IPS-NIHi7 (cell line): ENCODE results near the gene E2F4.
A peak's percentile ranks its signal among the peaks of the same experiment; 100 is the strongest.

ENCODE experiments used
- DNase-seq: peaks from one replicate; pipeline ENCODE4 v3.0.0; 2012; ENCODE audit warnings: mixed read lengths; ENCODE audit errors: extremely low spot score

E2F4 gene

DNA sequence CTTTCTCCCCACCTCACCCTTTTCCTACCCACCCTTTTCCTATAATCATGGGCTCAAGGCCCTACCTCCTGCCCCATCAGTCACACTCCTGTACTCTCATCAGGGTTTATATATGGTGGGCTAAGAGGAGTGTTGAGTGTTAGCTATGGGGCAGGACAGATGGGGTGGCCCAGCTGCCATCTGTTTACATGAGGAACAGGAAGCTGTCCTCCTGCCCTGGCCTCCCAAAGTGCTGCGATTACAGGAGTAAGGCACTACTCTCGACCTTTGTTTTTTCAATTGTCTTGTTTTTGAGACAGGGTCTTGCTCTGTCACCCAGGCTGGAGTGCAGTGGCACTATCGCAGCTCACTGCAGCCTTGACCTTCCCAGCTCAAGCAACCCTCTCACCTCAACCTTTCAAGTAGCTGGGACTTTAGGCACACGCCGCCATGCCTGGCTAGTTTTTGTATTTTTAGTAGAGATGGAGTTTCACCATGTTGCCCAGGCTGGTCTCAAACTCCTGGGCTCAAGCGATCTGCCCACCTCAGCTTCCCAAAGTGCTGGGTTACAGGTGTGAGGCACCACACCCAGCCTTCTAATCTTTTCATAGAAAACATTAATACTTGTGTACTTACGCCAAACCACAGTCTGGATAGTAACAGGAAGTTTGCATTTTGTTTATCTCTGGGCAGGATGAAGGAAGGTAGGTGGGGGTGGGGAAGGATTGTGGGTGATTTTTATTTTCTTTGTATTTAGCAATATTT is 33.9 kb upstream of the E2F4 start:
- no peak for DNase-seq

DNA sequence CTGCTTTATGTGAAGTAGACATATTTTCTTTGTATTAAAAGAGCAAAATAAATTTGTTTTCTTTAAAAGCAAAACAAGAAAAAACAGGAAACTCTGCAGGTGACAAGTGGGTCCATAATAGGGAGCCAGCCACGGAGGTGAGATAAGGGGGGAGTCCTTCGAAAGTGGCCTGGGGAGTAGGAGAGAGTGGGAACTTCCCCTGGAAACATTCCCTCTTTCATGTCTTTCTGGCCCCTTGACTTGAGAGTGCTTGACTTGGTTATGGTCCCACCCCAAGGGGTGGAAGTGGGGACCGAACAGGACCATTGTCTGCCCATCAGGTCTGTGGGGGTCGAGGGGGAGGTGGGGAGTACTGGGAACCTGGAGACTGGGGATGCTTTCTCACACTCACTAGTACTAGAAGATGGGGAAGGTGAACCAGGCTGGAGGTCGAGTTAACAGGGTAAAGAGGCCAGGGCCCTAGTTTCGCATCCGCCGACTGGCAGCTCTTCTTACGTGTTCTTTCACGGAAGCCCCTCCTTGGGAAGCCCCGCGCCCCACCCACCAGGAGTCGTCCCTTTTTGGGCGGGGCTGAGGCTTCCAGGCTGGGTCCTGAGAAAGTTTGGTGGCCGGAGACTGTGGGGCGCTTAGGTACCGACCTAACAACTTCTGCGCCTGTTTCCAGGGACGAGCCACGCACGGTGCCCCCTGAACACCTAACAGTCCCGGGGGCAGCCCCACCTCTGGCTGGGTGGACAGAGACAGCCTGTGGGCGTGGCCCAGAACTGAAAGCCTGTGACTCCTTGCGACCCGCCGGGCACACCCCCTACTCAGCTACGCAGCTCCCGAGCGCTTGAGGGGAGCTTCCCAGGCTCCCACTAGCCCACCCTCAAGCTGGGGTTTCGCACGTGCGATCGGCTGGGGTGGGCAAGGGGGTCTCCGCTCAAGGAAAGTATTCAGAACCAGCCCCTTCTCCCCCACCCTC is 33.0 kb upstream of the E2F4 start:
- DNase-seq: no peak

DNA sequence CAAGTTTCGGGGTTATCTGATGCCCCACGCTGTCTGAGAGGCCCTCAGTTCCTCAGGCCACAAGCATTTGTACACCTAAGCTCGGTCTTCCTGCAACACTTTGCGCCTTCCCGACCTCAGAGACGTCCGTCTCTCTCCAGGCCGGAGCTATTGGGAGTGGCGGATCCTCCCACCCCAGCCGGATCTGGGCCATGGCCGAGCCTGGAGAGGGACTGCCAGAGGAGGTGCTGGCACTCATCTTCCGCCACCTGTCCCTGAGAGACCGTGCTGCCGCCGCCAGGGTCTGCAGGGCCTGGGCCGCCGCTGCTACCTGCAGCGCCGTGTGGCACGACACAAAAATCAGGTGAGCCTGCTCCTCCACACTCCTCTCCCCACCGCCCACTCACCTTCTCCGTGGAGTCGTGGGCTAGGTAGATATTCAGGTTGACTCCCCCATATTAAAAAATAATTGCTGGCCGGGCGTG is 30.3 kb upstream of the E2F4 start:
- DNase-seq: no peak

DNA sequence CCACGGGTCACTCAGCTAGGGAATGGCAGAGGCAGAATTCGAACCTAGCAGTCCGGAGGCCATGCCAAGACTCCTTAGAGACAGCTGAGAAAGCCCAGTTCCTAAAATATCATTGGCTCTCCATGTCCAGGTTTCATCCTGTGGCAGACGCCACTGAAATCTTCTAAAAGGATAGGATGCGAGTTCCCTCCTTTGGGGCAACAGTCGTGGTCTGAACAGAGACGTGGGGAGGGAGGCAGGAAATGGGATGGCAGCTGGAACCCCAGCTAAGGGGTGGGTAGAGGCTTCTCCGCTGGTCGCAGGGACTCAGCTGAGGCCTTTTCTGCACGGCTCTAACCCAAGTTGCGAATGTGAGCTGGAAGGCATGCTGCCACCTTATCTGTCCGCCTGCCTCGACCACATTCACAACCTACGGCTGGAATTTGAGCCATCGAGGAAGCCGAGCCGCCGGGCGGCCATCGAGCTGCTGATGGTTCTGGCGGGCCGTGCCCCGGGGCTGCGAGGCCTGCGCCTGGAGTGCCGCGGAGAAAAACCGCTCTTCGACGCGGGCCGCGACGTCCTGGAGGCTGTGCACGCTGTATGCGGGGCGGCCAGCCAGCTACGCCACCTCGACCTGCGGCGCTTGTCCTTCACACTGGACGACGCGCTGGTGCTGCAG is 29.3 kb upstream of the E2F4 start:
- DNase-seq: no peak

DNA sequence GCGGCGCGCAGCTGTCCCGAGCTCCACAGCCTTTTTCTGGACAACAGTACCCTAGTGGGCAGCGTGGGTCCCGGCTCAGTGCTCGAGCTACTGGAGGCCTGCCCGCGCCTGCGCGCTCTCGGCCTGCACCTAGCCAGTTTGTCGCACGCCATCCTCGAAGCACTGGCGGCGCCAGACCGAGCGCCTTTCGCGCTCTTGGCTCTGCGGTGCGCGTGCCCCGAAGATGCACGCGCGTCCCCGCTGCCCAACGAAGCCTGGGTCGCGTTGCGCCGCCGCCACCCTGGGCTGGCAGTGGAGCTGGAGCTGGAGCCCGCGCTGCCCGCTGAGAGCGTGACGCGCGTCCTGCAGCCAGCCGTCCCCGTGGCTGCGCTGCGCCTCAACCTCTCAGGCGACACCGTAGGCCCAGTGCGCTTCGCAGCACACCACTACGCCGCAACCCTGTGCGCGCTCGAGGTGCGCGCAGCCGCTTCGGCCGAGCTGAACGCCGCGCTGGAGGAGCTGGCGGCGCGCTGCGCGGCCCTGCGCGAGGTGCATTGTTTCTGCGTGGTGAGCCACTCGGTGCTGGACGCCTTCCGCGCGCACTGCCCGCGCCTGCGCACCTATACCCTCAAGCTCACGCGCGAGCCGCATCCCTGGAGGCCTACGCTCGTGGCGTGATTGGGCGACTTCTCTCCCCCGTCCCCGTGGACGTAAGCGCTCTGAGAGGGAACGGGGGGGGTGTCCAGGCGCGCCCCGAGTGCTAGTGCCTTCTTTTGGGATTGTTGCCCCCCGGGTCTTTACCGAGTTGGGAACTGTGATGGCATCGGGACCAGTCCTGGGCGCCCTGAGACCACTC is 28.6 kb upstream of the E2F4 start:
- no peak for DNase-seq

DNA sequence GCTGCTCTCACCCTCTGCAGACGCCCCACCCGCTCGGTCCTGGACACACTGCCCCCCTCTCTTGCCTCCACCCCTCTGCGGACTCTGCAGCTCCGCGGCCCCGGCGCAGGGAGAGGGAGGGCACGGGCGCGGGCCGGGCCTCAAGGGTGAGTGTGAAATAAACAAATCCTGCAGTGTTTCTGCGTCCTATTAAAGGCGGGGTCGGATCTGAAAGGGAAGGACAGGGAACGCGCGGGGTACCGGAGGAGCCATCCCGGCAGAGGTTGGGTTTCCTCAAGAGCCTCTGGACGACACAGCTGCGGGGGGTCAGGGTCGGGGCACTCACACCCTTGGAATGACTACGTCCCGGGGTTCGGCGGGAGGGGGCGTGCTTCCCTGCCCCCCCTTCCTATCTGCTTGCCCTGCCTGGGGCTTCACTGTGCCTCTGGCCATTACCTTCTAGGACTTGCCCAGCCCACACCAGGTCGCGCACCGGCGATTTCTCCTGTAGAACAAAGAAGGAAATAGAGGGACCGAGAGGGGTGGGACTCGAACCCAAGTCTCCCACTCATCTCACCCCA is 27.9 kb upstream of the E2F4 start:
- DNase-seq: no peak

DNA sequence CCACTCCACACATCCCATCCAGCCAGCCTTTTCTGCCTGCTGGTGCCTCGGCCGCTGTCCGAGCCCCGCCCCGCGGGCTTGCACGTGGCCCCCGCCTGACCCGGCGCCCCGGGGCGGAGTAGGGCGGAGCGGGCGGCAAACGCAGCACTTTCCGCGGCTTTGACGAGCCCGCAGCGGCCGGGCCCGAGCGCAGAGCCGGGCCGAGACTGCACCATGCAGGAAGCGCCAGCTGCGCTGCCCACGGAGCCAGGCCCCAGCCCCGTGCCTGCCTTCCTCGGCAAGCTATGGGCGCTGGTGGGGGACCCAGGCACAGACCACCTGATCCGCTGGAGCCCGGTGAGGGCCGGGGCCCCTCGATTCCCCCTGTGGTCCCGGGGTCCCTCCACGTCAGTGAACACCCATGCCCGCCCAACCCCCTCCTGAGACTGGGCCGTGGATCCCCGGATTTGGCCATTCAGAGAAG is 27.3 kb upstream of the E2F4 start, which contains the start of gene HSF4:
Gene HSF4, plus strand, starts transcription at position 147 of the 463 bp plus-strand sequence. Its CDS starts 67 bp downstream, at position 214.
- no peak for DNase-seq

DNA sequence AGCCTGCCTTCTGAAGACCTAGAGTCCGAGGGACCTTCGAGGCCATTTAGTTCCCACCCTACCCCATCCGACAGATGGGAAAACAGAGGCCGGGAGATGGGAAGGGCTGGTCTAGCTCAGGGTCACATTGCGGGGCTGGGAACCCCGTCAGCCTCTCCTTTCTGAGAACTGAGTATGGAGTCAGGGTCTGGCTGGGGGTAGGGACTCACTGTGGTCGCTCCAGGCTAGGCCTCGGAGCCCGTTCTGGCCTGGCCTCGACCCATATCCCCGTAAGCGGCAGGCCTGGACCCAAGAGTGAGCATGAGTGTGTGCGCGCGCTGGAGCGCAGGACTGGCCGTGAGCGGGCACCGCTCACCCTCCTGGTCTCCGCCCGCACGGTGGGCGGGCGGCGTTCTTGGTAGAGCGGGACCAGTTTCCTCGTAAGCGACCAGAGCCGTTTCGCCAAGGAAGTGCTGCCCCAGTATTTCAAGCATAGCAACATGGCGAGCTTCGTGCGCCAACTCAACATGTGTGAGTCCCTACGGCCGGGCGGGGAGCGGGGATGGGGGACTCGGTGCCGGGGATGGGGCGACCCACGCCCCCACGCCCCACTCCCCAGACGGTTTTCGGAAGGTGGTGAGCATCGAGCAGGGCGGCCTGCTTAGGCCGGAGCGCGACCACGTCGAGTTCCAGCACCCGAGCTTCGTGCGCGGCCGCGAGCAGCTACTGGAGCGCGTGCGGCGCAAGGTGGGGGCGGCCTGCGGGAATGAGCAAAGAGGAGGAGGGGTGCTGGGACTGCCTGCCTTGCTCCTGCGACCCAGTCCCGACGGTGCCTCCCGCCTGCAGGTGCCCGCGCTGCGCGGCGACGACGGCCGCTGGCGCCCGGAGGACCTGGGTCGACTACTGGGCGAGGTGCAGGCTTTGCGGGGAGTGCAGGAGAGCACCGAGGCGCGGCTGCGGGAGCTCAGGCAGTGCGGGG is 26.6 kb upstream of the E2F4 start:
- no peak for DNase-seq

DNA sequence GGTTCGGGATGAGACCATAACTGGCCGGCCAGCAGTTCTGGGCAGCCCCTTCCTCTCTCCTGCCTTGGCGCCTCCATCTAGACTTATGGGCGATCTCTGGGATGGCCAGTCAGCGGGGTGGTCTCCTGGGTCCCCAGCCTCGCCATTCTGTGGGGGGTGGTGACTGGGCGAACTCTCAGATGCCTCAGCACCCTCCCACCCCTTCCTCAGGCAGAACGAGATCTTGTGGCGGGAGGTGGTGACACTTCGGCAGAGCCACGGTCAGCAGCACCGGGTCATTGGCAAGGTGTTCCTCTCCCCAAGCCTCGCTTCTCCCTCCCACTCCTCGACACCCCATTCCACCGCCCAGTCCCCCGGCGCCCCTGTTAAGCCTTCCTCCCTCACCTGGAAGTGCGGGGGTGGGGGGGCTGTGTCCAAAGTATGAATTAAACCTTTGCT is 25.8 kb upstream of the E2F4 start:
- no peak for DNase-seq

DNA sequence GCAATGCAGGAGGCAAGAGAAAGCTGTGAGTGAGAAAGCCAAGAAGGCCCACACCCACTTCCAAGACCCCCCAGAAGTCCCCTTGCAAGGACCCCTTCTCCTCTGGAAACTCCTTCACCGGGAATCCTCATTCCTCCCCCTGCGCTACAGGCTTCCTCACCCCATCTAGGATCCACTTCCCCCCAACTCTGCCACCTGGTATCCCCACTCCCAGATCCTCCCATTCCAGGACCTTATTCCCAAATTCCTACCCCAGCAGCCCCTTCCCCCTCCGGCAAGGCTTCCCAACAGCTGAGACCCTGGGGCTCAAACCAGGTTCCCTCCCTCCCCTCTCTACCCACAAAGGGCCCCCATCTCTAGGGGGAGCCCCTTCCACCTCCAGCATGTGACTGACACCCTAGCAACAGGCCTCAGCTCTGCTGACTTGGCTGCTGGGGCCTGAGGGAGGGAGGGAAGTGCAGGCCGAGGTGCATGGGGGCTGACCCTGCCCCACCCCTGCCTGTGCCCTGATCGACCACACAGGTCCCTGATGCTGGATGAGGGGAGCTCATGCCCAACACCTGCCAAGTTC is 25.3 kb upstream of the E2F4 start:
- DNase-seq: no peak

DNA sequence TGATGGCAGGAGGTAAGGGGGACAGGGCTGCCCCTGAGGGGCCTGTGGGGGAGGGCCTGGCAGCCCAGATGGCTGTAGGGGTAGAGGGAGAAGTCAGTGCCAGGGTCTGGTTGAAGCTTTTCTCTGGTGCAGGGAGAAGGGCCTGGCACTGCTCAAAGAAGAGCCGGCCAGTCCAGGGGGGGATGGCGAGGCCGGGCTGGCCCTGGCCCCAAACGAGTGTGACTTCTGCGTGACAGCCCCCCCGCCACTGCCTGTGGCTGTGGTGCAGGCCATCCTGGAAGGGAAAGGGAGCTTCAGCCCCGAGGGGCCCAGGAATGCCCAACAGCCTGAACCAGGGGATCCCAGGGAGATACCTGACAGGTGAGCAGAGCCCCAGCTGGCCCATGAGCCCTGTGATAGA is 24.4 kb upstream of the E2F4 start:
- no peak for DNase-seq

DNA sequence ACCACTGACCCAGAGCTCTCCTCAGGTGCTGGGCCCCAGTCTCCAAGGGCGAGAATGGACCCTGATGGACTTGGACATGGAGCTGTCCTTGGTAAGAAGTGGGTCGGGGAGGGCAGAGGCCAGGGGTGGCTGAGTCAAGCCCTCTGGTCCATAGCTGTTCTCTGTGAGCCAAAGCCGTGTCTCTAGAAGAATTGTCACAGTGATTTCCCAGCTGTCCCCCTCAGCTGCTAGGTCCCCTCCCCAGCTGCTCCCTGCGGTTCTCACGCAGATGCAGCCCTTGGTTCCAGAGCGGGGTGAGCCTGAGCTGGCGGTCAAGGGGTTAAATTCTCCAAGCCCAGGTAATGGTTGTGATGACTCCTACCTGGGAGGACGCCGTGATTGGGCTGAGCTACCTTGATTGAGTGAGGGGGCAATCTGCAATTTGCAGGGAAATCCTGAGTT is 22.9 kb upstream of the E2F4 start:
- DNase-seq: no peak

DNA sequence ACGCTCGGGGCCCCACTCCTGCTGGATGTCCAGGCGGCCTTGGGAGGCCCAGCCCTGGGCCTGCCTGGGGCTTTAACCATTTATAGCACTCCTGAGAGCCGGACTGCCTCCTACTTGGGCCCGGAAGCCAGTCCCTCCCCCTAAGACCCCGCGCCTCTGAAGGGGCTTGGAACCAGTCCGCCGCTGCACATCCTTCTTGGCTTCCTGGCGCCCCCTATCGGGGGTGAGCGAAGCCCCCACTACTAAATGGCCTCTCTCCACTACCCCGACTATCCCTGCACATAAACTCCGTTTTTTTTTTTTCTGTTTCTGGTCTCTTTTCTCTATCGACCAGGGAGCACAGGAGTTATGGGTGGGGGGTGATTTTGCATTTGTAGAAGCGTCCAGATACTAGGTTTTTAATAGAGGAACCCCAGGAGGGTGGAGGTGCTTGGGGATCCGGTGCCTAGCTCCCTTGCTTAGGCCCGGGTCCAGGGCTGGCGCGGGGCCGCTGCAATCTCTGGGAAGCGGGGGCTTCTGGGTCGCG is 22.2 kb upstream of the E2F4 start:
- peak; percentile 71 for DNase-seq

DNA sequence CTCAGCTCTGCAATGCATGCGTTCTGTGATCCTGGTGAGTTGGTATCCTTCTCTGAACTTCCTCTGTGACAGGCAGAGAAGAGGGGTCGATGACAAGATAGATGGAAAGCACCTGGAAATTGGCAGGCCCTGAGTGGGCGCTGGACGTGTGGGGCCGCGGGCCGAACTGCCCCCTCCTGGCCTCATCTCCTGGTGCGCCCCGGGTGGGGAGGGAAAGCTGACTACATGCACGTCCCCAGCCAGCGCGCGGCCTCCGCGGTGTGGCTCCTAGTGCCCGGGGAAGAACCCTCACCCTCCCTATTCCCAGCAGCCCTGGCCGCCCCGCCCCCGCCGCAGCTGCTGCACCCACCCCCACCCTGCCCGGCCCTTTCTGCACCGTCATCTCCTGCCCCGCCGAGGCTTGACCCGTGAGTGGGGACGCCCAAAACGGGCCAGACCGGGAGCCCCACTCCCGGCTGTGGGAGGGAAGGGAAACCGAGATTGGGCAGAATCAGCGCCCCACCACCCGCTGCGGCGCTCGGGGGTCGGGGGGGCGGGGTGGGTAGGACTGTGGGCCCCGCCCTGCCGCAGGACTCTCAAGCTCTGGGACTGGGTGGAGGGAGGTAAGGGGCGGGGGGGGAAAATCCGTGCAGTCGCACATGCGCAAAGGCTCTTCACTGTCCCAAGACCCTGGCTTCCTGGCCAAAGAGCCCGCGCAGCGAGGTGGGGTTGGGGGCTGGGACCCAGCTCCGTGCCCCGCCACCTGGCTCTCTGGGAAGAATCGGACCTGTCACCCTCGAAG is 21.6 kb upstream of the E2F4 start, which contains the start of gene NOL3:
Gene NOL3, plus strand, starts transcription at position 371 of the 781 bp plus-strand sequence.
- DNase-seq: peak; percentile 83

DNA sequence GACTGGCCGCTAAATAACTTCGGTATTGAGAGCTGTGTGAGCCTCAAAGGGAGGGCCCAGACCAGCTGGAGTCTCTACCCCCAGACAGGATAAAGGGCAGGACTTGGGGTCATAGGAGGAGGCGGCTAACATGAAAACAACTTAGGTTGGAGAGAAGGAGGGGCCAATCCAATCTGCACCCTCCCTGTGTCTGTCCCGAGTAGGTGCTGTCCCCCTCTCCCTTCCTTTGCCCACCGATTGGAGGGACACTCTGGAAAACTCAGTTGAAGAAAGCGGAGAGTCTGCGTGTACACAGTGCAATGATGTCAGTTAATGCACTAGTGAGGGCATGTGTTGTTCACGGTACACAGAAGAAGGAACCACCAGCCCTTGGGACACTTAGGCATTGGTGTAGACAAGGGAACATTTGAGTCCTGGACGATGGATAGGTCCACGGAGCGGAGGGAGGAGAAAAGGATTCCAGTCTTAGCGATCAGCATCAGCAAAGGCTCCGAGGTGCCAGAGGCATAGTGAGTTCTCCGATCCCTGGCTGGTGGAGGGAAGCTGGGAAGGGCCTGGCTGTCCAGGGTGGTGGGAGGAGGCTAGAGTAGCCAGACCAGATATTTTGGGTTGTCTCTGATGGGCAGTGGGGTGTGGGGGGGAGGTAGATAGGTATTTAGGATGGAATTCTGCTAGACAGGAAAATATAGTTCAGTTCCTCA is 20.9 kb upstream of the E2F4 start:
- DNase-seq: no peak

DNA sequence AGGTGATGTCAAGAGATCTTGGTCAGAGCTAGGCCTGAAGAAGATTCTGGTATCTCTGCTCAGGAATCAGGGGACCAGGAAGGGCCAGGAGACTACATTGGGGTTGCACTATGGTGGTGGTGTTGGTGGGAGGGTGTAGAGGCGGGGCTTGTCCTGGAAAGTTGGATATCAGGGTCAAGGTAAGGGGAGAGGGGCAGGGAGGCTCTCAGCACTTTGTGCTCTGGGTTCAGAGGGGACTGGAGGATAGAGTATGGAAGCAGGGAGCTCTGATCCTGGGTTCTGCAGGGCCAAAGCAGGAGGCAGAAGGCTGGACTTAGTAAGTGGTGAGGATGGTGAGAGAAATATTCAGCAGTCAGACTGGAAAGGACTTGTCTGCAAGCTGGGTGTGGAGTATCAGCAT is 18.6 kb upstream of the E2F4 start:
- no peak for DNase-seq
